ENCODE data around the gene TCEANC.
"Not testable (repeated sequence)": the region's sequence is repeated elsewhere in the genome, so short reads cannot be mapped to it uniquely, and the experiment has no call there.

Gene TCEANC

DNA sequence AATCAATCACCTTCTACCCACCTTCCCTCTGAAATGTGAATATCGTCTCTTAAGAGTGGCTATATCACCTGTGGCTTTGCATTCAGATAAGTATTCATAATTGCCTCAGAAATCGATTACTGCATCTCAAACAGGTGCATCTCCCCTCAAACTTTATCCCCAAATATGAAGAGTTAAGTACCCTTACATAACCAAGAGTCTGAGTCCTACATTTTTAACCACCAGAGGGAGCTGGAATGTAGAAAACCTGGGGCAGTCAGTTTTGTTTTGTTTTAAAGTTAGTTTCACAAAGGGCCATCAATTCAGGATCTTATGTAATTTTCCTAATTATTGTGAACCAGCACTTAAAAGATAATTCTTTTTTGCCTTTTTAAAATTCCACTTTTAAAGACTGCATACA, 5.7 kb downstream of the TCEANC start:
- peak; percentile 17 for DNase-seq

DNA sequence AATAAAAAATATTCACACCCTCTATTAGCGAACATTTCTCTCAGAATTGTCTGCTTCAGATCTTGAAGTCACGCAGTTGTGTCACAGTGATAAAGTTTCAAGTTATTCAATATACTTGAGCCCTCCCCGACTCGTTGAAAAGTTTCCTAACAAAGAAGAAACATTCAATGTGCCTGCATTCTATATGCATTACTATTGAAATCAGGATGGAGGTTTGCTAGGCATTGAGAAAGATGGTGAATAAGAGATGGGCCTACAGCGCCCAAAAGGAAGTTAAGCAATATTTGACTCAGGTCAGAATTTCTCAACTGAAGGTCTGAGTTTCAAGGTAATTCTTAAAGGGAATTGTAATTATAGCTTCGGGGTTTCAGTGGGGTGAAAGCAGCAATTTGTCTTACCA, 6.1 kb downstream of the TCEANC start:
- no peak for DNase-seq

DNA sequence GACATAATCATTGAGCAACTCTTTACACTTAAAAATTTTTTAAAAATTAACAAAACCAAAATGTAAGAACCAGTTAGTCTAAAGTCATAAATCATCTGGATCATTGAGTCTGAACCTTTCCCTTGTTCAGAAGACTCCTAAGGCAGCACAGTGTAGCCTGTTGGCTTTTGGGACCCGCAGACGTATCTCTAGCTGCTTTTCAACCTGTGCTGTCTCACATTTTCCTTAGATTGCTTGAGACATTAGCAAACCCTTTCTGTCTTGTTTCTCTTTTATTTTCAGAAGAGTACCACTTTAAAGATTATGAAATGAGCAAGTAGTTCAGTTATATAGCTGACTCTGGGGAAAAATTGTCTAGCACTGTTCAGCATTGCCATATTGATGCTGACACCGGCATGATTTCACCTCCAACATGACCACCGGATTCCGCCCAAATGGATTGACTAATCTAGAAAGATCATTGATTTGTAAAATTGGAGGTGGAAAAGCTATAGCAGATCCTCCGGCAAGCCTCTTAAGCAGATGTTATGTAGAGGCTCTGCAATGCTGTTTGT, 8.9 kb downstream of the TCEANC start:
- no peak for DNase-seq

DNA sequence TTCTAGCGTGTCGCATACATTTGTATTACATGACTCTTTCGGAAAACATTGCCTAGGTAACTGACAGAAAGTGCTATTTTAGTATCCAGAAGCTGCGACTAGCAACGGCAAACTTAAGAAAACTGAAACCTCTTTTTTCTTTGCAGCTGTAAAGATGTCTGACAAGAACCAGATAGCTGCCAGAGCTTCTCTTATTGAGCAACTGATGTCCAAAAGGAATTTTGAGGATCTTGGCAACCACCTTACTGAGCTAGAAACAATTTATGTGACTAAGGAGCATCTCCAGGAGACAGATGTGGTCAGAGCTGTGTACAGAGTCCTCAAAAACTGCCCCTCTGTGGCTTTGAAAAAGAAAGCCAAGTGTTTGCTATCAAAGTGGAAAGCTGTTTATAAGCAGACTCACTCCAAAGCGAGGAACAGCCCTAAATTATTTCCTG, 9.4 kb downstream of the TCEANC start:
- no peak for DNase-seq

DNA sequence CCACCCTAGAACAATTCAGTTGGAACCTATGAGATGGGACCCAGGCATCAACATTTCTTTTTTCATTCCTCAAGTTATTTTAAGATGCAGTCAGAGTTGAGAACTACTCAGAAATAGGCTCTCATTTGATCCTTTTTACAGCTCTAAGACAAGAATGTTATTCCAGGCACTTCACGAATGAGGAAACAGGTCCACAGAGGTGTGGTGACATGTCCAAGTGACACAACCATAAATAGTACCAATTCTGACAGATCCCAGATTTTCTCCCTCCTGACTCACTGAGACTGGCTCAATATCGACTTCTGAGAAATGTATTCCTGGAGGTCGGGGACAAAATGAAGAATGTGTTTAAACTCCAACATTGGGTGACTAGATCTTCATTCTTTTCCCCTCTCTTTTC, 11.1 kb downstream of the TCEANC start:
- DNase-seq = no peak

DNA sequence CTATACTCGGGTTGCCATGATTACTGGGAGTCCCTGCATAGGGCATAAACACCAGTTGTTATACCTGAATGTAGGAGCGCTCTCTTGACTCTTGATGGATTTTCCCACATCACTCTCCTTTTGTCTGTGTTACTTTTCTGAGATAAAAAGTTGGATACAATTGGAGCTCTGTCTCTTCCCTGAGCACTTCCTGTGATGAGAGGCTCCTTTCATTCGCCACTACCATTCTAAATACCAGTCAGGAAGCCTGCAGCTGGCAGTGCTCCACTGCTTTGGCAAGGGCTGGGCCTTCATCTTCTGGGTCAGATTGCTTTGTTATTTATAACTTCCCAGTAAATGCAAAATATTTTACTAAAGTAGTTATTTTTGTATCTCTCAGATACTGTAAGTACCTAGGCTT, 13.9 kb downstream of the TCEANC start:
- no peak for DNase-seq

DNA sequence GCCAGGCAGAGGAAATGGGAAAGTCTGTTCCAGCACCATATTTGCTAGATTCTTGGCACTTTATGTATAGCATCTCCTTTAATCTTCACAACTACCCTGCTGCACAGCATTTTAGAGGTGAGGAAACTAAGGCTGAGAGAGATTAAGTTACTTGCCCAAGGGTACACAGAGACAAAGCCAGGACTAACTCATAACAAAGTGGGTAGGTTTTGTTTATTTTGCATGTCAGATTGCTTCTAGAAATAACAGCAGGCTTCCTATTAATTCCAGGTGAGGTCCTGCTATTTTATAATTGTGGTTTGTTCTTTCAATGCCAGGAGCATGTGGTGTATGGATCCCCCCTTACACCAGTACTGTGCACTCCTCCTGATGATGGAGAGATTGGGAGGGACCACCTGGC, 15.0 kb downstream of the TCEANC start:
- DNase-seq = no peak

DNA sequence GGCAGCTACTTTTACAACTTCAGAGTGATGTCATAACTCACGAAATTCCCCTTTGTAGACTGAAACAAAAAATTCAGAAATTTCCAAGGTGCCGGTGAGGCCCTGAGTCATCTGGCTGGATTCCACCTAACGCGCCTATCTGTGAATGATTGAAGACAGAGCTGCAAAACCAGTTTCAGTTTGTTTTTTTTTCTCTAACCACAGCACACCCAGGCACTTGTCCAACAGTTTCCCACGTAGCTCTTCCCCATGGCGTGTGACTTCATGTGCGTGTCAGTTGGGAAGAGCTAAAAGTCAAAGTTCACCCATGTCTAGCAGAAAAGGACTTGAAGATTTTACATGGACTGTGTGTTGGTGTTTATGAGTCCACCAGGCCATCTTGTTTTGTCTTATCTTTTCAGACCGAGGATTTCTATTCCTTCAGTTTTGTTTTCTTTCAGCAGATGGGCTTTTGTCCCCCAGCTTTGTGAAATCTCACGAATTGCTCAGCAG, 16.4 kb downstream of the TCEANC start:
- peak; percentile 14 for DNase-seq

DNA sequence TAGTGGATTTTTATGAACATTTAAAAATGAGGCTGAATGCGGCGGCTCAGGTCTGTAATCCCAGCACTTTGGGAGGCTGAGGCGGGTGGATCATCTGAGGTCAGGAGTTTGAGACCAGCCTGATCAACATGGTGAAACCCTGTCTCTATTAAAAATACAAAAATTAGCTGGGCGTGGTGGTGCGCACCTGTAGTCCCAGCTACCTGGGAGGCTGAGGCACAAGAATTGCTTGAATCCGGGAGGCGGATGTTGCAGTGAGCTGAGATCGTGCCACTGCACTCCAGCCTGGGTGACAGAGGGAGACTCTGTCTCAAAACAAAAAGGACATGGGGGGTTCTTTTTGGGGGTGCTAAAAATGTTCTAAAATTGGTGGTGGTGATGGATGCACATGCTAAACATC, 16.8 kb downstream of the TCEANC start:
- not testable (repeated sequence) for DNase-seq

DNA sequence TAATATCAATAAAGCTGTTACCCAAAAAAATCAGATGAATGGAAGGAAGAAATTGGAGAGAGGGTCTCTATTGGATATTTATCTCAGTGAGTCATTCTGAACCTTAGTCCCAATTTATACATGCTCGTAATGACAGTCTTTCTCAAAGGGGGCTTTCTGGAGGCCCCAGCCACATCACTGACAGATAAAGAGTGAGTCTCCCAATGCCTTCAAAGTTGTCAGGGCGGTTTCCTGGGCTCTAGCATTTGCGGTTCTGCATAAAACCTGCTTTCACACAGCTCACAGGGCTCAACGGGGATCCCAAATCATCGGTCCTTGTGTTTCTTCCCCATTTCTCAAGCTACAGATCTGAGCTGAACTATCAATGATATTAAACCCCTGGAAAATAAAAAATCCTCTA, 17.3 kb downstream of the TCEANC start:
- DNase-seq = no peak

DNA sequence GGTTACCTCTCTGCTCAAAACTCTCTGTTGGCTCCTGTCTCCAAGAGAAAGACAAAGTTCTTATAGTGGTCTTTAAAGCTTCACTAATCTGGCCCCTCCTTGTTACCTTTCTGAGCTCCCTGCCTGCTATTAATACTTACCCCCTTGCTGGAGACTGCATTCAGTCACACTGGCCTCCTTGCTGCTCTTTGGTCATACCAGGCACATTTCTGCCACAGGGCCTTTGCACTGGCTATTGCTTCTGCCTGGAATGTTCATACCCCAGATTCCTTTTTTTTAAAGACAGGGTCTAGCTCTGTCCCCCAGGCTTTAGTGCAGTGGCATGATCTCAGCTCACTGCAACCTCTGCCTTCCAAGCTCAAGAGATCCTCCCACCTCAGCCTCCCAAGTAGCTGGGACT, 20.1 kb downstream of the TCEANC start:
- DNase-seq = no peak

DNA sequence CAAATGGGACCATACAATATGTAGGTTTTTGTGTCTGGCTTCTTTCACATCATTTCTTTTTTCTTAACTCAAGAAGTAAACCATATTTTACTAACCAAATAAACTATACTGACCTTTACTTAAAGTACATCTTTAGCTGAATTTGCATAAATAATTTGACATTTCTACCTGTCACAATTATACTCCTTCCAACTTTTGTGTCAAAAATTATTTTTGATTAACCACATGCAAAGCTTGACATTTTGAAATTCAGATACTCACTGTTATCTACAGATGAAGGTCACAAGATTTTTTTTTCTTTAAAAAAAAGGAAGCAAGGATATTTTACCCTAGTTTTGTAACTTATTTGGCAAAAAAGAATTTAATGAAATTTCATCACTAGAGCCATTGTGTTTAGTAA, 23.9 kb downstream of the TCEANC start:
- DNase-seq = no peak

DNA sequence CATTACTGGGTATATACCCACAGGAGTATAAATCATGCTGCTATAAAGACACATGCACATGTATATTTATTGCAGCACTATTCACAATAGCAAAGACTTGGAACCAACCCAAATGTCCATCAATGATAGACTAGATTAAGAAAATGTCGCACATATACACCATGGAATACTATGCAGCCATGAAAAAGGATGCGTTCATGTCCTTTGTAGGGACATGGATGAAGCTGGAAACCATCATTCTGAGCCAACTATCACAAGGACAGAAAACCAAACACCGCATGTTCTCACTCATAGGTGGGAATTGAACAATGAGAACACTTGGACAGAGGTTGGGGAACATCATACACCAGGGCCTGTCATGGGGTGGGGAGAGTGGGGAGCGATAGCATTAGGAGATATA, 26.8 kb downstream of the TCEANC start:
- not testable (repeated sequence) for DNase-seq

DNA sequence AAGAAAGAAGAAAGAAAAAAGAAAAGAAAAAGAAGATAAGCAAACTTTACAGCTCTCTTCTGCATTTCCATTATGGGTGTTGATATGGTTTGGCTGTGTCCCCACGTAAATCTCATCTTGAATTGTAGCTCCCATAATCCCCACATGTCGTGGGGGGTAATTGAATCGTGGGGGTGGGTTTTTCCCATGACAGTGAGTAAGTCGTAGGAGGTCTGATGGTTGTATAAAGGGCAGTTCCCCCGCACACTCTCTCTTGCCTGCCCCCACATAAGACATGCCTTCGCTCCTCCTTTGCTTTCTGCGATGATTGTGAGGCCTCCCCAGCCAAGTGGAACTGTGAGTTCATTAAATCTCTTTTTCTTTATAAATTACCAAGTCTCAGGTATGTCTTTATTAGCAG, 28.7 kb downstream of the TCEANC start:
- DNase-seq = no peak

DNA sequence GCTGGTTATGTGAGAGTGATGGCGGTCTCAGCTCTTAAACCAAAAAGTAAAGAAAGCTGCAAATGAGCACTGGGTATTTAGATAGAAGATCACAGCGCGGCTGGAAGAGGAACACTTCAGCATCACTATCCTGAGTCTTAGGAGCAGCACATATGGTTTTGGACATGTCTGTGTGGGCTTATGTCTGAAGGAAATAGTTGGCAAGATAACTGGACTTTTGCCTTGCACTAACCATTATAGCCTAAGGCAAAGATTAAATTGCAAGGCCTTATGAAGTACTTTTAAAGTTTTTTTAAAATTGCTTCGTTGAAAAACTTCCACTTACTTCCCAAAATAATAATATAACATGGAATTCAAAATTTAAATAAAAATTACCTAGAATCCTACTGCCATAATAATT, 31.4 kb downstream of the TCEANC start:
- no peak for DNase-seq

DNA sequence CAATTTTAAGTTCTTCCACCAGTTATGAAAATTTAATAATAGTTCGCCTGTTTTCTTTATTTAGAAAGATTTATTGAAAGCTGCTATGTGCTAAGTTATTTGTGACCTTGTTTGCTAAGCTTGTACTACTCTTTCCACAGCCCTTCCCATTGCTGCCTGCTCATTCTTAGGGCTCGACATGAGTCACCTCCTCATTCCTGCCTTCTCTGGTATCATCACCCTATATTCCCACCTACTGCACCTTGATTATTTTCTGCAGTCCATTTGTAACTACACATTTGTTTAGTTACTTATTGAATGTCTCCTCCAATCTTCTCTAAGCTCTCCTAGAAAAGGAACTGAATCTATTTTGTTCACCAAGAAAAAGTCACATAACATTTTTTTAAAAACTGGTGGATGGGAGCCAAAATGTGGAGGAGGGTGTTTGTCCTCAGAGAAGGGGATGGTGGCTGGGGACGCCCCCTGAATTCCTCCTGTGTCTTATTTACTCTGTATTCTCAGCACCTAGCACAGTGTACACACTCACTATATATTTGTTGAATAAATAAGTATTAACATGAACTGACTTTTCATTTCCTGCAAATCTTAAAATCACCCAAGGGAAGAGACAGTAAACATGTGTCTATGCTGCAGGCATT, 32.3 kb downstream of the TCEANC start:
- DNase-seq = no peak

DNA sequence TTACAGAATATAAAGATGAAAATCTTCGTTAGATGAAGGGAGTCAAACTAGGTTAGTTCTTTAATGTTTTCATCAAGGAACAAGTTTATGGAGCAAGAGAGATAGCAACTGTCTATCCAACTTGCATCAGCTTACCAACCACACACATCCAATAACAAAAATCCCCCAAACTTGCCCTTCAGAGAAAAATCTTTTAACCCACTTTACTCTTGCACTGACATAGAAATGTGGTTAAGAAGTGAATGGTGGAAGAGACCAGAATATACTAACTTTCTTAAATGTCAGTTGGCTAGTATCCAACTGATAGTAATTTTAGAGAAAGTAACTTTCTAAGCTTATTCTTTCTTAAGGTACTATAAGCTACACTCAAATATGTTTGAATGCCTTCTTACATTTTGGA, 34.3 kb downstream of the TCEANC start:
- DNase-seq = no peak

DNA sequence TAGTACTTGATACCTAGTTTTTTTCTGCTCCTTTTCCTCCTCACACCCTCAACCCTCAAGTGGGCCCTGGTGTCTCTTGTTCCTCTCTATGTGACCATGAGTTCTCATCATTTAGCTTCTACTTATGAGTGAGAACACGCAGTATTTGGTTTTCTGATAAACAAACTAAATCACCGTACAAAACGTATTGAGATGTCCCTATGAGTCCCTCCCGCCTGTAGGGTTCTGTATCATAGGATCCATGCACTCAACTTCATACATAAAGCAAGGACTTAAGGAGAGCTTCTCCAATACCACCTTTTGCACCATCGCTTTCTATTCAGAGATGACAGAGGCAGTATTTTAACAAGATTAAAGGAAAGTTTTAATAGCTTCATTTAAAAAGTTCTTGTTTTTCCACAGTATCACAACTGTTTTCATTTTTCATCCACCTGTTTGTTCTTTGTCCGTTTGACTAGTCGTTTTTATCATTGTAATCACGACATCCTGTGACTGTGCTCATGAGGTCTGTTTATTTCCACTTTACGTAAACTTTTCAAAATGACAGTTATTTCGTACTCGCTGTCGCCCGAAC, 35.5 kb downstream of the TCEANC start:
- DNase-seq = no peak

DNA sequence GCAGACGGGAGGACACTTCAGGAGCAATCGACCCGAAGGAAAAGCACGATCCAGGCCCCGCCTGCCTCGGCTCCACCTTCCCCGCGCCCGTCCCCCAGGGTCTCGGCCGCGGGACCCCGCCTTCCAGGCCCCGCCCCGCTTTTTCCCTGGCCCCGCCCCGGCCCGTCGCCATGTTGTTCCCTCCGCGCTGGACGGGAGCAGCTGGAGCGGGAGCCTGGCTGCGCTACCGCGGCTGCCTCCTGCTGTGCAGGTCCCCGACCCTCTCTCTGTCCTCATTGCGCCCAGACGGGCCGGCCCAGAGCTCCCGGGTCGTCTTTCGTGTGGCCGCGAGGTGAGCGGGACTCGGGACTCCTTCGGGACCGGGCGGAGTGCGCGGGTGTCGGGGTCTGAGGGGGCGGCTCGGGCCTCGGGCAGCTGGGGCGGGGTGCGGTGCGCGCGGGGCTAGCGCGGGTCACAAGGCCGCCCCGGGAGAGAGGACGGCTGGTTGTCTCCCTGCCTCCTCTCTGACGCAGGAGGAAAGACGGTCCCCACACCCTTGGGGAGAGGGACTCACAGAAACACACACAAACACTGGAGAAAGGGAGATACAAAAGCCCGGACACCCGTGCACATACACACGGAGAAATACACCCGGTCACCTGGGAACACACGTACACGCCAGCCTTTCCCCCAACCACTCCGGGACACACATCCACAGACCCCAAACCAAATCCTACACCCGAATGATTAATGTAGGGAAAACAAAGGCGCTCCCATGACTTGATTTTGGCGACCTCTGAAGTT, 36.2 kb downstream of the TCEANC start, which contains the start of gene RAB9A:
TSS of gene RAB9A (plus strand) at position 171 of the 783 bp plus-strand sequence. CDS start 19,619 bp downstream, outside the sequence.
- peak; percentile 72 for DNase-seq

DNA sequence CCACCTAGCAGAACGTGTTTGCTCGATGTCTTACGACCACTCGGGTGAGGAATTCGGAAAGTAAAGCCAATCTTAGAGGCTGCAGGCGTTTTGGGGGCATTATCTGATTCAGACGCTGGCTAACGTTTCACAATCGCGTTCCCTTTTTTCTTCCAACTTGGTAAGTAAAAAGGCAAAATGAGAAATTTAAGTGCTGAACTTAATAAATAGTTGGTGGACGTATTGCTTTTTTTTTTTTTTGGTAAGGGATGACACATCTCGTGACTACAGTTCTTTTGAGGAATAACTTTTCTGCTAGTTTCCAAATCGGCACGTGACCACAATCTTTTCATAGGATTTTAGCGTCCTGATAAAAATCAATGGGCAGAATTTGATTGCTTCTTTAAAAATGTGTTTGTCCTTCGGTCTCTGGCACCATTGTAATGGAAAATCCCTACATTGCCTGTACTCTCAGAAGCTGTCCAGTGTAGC, 36.8 kb downstream of the TCEANC start:
- DNase-seq = no peak

DNA sequence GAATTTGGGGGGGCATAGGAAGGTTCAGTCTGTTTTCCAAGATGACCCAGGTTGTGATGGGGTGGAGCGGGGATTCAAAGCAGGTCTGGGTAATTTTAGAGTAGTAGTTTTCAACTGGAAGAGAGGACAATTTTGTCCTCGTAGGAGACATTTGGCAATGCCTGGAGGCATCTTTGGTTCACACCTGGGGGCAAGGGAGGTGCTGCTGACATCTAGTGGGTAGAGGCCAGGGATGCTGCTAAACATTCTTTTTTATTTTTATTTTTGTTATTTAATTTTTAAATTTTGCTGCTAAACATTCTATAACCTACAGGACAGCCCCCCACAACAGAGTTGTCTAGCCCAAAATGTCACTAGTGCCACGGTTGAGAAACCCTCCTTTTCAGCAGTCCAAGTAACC, 37.9 kb downstream of the TCEANC start:
- no peak for DNase-seq

DNA sequence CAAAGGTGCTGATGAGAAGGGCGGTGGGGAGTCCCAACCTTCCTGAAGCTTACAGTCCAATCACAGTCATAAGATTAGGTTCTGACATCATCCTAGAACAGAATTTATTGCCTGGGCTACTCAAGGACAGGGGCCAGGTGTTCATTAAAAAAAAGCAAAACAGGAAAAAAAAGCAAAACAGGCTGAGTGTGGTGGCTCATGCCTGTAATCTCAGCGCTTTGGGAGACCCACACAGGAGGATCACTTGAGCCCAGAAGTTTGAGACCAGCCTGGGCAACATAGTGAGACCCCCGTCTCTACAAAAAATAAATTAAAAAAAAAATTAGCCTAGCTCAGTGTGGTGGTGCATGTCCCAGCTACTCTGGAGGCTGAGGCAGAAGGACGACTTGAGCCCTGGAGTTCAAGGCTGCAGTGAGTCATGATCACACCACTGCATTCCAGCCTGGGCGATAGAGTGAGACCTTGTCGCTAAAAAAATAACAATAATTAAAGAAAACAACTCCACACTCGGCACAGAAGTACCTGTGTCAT, 39.0 kb downstream of the TCEANC start:
- no peak for DNase-seq

DNA sequence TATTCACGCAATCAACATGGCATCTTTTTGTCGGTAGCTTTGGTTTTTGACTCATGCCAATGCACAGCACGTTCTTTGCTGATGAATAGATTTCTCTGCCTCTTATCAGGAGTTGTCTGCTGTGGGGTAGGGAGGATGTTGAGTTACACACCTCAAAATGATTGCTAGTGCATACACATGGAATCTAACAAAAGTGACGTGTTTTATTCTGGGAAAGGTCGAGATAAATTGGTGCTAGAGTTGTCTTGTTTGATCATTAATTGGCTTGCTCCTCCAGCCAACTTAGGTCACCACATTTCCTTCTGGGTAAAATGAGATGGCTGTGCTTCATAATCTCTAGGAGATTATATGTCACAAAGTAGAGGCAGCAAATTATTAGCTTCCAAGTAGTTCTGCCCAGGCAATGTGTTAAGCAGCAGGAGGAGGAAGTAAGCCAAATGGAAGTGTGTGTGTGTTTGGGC, 39.9 kb downstream of the TCEANC start:
- DNase-seq = no peak
